ENCODE results near the gene FAM47C. TPM values are rescaled to one million over a fixed set of nuclear protein-coding genes. Genes with fewer than 3 reads are reported as not detected.

Gene FAM47C
- total RNA-seq: not detected in 2 replicates

GRCh38 chrX:37008182-37008581 lies at the start of gene FAM47C:
FAM47C (plus strand) TSS chrX:37008366; CDS start chrX:37008411, 45 bp downstream.

Measured in nasal cavity respiratory epithelium epithelial cell of viscerocranial mucosa (primary cell).